ENCODE data around the gene DUSP15. TPM values are rescaled to one million over a fixed set of nuclear protein-coding genes. Genes with fewer than 3 reads are reported as not detected.

Gene DUSP15
- polyA plus RNA-seq, 3 donors: not detected

- Histone ChIP-seq H3K4me1 (ENCODE audit: control insufficient read depth in 1 of 2, insufficient read depth in 2 of 2, low read length in 2 of 2) (peaks cover 7 to 10% of the 10 kb centered on the region in 2 donors), H3K9ac (ENCODE audit: insufficient read depth, low read length, poor library complexity, severe bottlenecking) (no peak overlapping the region), H2AFZ (ENCODE audit: insufficient read depth, low read depth, low read length, poor library complexity, severe bottlenecking) (no peak overlapping the region), H3K79me2 (ENCODE audit: insufficient read depth, low read length) (no peaks in the 10 kb centered on the region), H4K20me1 (ENCODE audit: insufficient read depth, low read length) (no peaks in the 10 kb centered on the region), H3K4me2 (replicated peaks; ENCODE audit: extremely low read depth, low read length, poor library complexity, severe bottlenecking) (no peak overlapping the region), H3K36me3 (replicated peaks in 1 of 2; ENCODE audit: control insufficient read depth in 1 of 2, insufficient read depth in 2 of 2, low read length in 2 of 2) (peaks cover 0 to 5% of the 10 kb centered on the region in 2 donors), H3K27me3 (ENCODE audit: control insufficient read depth in 2 of 2, insufficient read depth in 2 of 2, low read length in 2 of 2) (no peaks in the 10 kb centered on the region), H3K27ac (ENCODE audit: low read depth in 1 of 2, low read length in 2 of 2) (no peak overlapping the region), H3K4me3 (replicated peaks in 1 of 3; ENCODE audit: low read depth in 2 of 3, low read length in 3 of 3) (no peak overlapping the region), H3K9me3 (replicated peaks in 1 of 2; ENCODE audit: control insufficient read depth in 1 of 2, insufficient read depth in 1 of 2, low read length in 2 of 2) (no peaks in the 10 kb centered on the region)
- no peak overlapping the region for H3K27ac Mint-ChIP-seq
- no peak overlapping the region for H3K4me3 Mint-ChIP-seq
- peaks cover 13% of the 10 kb centered on the region for H3K4me1 Mint-ChIP-seq
- intact Hi-C loops (cut with micrococcal nuclease): no loop called here
- no peak for DNase-seq
- H3K27me3 Mint-ChIP-seq (ENCODE audit: low read depth in 3 of 3): peaks cover 0 to 3% (median 2%) of the 10 kb centered on the region in 3 donors
- TF ChIP-seq CTCF (IDR thresholded peaks at IDR 0.05): no peak
- H3K36me3 Mint-ChIP-seq: peaks cover 8 to 14% of the 10 kb centered on the region in 2 donors
- H3K9me3 Mint-ChIP-seq: no peaks in the 10 kb centered on the region
Measured at GRCh38 chr20:31813611-31814010, 56.7 kb downstream of the DUSP15 start.

- Histone ChIP-seq H4K20me1 (ENCODE audit: insufficient read depth, low read length) (no peaks in the 10 kb centered on the region), H3K79me2 (ENCODE audit: insufficient read depth, low read length) (no peaks in the 10 kb centered on the region), H3K4me3 (replicated peaks in 1 of 3; ENCODE audit: low read depth in 2 of 3, low read length in 3 of 3) (no peak overlapping the region), H3K4me2 (replicated peaks; ENCODE audit: extremely low read depth, low read length, poor library complexity, severe bottlenecking) (no peak overlapping the region), H3K27ac (ENCODE audit: low read depth in 1 of 2, low read length in 2 of 2) (no peak overlapping the region), H3K9me3 (replicated peaks in 1 of 2; ENCODE audit: control insufficient read depth in 1 of 2, insufficient read depth in 1 of 2, low read length in 2 of 2) (no peaks in the 10 kb centered on the region), H3K36me3 (replicated peaks in 1 of 2; ENCODE audit: control insufficient read depth in 1 of 2, insufficient read depth in 2 of 2, low read length in 2 of 2) (peaks cover 3 to 15% of the 10 kb centered on the region in 2 donors), H3K27me3 (ENCODE audit: control insufficient read depth in 2 of 2, insufficient read depth in 2 of 2, low read length in 2 of 2) (no peaks in the 10 kb centered on the region), H3K9ac (ENCODE audit: insufficient read depth, low read length, poor library complexity, severe bottlenecking) (no peak overlapping the region), H2AFZ (ENCODE audit: insufficient read depth, low read depth, low read length, poor library complexity, severe bottlenecking) (no peak overlapping the region), H3K4me1 (ENCODE audit: control insufficient read depth in 1 of 2, insufficient read depth in 2 of 2, low read length in 2 of 2) (peaks cover 7 to 10% of the 10 kb centered on the region in 2 donors)
- H3K4me3 Mint-ChIP-seq: no peak overlapping the region
- TF ChIP-seq CTCF (IDR thresholded peaks at IDR 0.05): no peak
- H3K4me1 Mint-ChIP-seq: peaks cover 13% of the 10 kb centered on the region
- H3K27me3 Mint-ChIP-seq (ENCODE audit: low read depth in 3 of 3): peaks cover 1 to 3% (median 2%) of the 10 kb centered on the region in 3 donors
- 98% methylated on average over 5 of the region's 15 CpGs for WGBS (ENCODE audit: insufficient coverage)
- intact Hi-C loops (cut with micrococcal nuclease): no loop called here
- DNase-seq: no peak
- H3K36me3 Mint-ChIP-seq: peaks cover 19 to 22% of the 10 kb centered on the region in 2 donors
- no peak overlapping the region for H3K27ac Mint-ChIP-seq
- no peaks in the 10 kb centered on the region for H3K9me3 Mint-ChIP-seq
Measured at GRCh38 chr20:31811796-31812728, 58.3 kb downstream of the DUSP15 start.

Measured in CD14-positive monocyte (primary cell).